ENCODE results near the gene ENTPD3.
"Not testable (repeated sequence)": the region's sequence is repeated elsewhere in the genome, so short reads cannot be mapped to it uniquely, and the experiment has no call there.

Gene ENTPD3

DNA sequence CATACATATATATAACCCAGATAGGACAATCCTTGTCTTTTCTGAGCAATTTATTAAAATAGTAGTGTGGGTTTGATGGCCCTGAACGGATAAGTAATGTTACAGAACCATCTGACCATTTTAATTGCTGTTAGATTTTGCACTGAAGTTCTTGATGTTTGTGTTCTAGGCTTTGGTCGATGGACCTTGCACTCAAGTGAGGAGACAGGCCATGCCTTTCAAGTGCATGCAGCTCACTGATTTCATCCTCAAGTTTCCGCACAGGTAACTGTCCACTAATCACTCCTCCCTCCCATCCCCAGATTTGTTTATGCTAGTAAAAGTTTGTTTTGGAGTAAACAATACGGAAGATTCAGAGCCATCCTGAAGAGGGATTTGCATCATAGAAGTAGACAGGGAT lies 71.5 kb downstream of the ENTPD3 start:
- DNase-seq (ENCODE audit: extremely low read depth in 1 of 2, low read depth in 1 of 2), result no peak

DNA sequence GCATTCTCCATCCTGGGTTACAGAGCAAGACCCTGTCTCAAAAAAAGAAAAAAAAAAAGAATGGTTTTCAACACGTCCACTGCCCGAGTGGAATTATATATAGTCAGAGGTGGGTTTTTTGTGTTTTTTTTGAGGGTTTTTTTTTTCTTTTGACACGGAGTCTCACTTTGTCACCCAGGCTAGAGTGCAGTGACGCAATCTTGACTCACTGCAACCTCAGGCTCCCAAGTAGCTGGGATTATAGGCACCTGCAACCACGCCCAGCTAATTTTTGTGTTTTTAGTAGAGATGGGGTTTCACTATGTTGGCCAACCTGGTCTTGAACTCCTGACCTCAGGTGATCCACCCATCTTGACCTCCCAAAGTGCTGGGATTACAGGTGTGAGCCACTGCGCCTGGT lies 73.5 kb downstream of the ENTPD3 start:
- not testable (repeated sequence) for DNase-seq (ENCODE audit: extremely low read depth in 1 of 2, low read depth in 1 of 2)

DNA sequence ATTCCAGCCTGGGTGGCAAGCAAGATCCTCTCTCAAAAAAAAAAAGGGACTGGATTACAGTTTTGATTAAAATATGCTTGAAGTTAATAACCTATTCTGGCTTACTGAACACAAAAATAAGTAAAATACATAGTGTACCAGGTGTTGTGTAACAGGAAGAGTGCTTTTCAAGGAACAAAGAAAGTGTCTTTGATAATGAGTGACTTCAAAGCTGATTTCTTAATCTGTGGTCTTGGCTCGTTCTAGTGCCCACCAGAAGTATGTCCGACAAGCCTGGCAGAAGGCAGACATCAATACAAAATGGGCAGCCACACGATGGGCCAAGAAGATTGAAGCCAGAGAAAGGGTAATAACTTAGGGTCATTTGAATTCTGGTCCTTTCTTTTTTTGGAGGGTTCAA lies 74.2 kb downstream of the ENTPD3 start:
- no peak for DNase-seq (ENCODE audit: extremely low read depth in 1 of 2, low read depth in 1 of 2)

DNA sequence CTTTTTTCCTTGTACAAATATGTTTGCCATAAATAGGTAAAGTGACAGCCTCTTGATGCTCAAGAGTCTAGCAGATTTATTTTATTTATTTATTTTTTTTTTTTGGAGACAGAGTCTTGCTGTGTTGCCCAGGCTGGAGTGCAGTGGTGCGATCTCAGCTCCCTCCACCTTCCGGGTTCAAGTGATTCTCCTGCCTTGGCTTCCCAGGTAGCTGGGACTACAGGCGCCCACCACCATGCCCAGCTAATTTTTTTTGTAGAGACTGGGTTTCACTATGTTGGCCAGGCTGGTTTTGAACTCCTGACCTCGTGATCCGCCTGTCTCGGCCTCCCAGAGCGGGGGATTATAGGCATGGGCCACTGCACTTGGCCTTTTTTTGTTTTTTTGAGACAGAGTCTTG lies 75.9 kb downstream of the ENTPD3 start:
- not testable (repeated sequence) for DNase-seq (ENCODE audit: extremely low read depth in 1 of 2, low read depth in 1 of 2)

- DNase-seq (ENCODE audit: extremely low read depth in 1 of 2, low read depth in 1 of 2), result no peak
Observed at GRCh38 chr3:40463579-40463978, 76.6 kb downstream of the ENTPD3 start.

DNA sequence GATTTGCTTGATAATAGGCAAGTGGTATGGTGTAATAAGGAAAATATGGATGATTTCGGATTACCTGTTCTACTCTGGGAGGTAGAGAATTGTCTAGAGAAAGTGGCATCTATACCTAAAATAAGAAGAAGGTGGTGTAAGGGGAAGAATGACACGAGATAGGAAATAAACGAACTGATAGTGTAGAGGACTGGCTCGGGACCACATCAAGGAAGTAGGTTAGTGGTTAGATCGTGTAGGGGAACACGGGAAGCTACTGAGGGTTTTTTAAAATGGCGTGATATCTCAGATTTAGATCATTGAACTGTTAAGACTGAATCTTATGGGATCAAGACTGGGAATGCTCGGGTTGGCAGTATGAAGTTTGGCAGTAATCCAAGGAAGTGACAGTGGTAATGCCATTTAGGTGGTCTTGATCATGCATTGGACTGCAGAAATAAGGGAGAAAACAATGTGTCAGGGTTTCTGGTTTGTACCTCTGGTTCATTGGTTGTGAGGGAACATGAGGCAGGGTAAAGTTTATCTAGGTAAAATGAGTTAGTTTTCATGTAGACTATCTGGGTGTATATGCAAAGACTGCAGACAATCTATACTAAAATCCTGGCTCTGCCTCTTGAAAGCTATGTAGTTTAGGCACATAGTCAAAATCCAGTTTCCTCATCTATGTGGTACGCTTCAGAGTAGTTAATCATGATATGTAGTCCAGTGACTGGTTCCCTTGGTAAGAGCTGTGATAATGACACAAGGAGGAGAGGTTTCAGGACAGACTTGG lies 77.5 kb downstream of the ENTPD3 start:
- DNase-seq (ENCODE audit: extremely low read depth in 1 of 2, low read depth in 1 of 2), result no peak

DNA sequence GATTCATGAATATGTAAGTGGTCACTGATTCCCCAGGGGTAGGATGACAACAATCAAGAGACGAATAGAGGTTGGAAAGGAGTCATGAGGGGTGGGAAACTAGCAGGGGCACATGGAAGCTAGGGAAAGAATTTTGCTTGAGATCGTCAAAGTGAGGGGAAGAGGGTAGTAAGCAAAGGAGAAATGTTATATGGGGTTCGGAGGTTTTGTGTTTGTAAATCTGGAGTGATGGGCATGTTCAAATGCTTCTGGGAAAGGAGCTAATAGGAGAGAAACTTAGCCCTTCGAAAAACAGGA lies 78.1 kb downstream of the ENTPD3 start:
- no peak for DNase-seq (ENCODE audit: extremely low read depth in 1 of 2, low read depth in 1 of 2)

DNA sequence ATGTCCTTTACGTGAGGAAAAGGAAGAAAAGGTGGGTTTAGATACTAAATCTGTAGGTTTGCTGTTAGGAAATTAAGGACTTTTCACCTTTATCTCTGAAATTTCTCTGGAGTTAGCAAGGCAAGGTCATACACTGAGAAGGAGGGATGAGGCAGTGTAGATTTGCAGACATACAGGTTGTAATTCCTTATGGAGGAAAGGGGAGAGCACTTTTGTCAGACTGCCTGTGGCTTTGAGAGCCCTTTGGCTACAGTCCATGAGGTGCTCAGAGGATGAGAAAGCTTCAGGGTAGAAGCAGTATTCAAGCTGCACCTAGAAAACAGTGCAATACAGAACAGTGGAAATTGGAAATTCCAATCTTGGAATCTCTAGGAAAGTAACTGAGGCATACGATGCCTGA lies 78.5 kb downstream of the ENTPD3 start:
- no peak for DNase-seq (ENCODE audit: extremely low read depth in 1 of 2, low read depth in 1 of 2)

GRCh38 chr3:40468018-40468417 lies 81.0 kb downstream of the ENTPD3 start:
- DNase-seq (ENCODE audit: extremely low read depth in 1 of 2, low read depth in 1 of 2), result no peak

DNA sequence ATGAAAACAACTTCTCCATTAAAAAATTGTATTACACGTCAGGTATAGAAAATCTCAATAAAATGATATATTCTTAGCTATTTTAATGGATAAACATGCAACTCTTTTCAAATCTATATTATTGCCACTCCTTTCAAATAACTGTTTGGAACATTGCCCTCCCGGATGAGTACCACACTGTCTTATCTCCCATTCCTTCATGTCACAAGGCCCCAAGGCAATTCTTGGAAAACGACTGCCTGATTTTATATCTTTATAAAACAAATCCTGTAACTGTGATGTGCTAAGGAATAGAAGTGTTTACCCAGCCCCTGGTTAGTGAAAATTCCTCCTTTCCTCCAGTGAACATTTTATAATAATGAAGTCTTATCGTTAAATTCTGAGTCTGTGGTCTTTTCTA lies 83.7 kb downstream of the ENTPD3 start:
- DNase-seq (ENCODE audit: extremely low read depth in 1 of 2, low read depth in 1 of 2), result no peak

- DNase-seq (ENCODE audit: extremely low read depth in 1 of 2, low read depth in 1 of 2), result peak in 1 of 2 donors; percentile 21
Observed at GRCh38 chr3:40476478-40477470, 89.8 kb downstream of the ENTPD3 start, which contains the start of gene ZNF619. TSS of gene ZNF619 (plus strand) at chr3:40477122. CDS start at chr3:40477980, 858 bp downstream.

- DNase-seq (ENCODE audit: extremely low read depth in 1 of 2, low read depth in 1 of 2), result no peak
Observed at GRCh38 chr3:40477666-40478065, 90.7 kb downstream of the ENTPD3 start.

All from stimulated activated CD8-positive, alpha-beta memory T cell treated with anti-CD3 and anti-CD28 coated beads, Interleukin-7, amount 100 ng/mL, for 48 hours (primary cell).